ENCODE data around the gene LIN7B.

The LIN7B gene

GRCh38 chr19:49149652-49150105 is 35.5 kb downstream of the LIN7B start:
- Histone ChIP-seq H3K4me1 (peaks cover 23% of the 10 kb centered on the region), H3K36me3 (replicated peaks) (no peaks in the 10 kb centered on the region), H3K9me3 (no peaks in the 10 kb centered on the region), H3K27me3 (ENCODE audit: low read depth) (no peaks in the 10 kb centered on the region), H3K4me3 (peak overlapping the region; percentile 70)
- in situ Hi-C loops (cut with MboI; ENCODE audit: low sequenced_read_pairs) = no loop called here
- DNase-seq (ENCODE audit: low spot score in 2 of 2) = peak; percentile 52 to 89

- in situ Hi-C loops (cut with MboI; ENCODE audit: low sequenced_read_pairs) = no loop called here
- peak; percentile 85 to 96 for DNase-seq (ENCODE audit: low spot score in 2 of 2)
Observed at GRCh38 chr19:49150106-49150943, 36.2 kb downstream of the LIN7B start.

GRCh38 chr19:49150944-49151243 is 36.7 kb downstream of the LIN7B start:
- DNase-seq (ENCODE audit: low spot score in 2 of 2) = no peak
- Histone ChIP-seq H3K9me3 (no peaks in the 10 kb centered on the region), H3K27me3 (ENCODE audit: low read depth) (no peaks in the 10 kb centered on the region), H3K4me1 (peaks cover 19% of the 10 kb centered on the region), H3K4me3 (peak overlapping the region; percentile 70), H3K36me3 (replicated peaks) (no peaks in the 10 kb centered on the region)
- in situ Hi-C loops (cut with MboI; ENCODE audit: low sequenced_read_pairs) = no loop called here

More at GRCh38 chr19:49150106-49150943, 36.2 kb downstream of the LIN7B start:
- Histone ChIP-seq H3K27me3 (ENCODE audit: low read depth) (no peaks in the 10 kb centered on the region), H3K4me3 (peak overlapping the region; percentile 70), H3K9me3 (no peaks in the 10 kb centered on the region), H3K36me3 (replicated peaks) (no peaks in the 10 kb centered on the region), H3K4me1 (peaks cover 23% of the 10 kb centered on the region)

DNA sequence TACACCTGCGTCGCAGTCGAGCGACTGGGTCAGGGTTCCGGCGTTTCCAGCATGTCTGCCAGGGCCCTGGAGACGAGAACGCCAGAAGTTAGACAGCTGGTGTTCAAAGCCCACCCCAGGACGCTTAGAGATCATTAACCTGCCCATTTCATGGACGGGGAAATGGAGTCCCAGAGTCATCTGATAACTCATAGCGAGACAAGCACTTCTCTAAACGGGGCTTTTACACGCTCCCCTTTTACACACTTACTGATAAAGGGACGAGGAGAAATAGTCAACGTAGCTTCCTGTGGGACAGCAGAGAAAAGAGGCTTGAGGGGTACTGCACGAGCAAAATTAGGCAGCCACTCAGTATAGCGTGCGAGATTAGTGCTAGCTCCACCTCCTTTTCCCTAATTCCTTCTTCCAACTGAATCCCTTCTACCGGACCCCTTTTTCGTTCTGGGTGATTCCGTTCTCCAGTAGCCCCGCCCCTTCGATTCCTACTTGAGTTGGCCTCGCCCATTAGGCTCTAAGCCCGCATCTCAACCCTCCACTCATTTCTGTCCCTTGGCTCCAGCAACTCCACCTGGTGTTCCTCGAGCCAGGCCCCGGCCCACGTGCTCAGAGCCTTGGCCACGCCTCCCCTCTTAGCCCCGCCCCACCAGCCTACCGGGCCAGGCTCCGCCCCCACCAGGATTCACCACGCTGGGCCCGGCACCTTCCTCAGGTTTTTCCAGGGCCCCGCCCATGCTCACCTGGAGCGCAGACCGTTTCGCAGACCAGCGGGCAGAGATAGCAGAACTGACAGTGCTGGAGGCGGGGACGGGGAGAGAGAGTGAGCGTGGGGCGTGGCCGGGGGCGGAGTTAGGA is 37.3 kb downstream of the LIN7B start:
- in situ Hi-C loops (cut with MboI; ENCODE audit: low sequenced_read_pairs) = no loop called here
- Histone ChIP-seq H3K4me3 (peak overlapping the region; percentile 70), H3K36me3 (replicated peaks) (no peaks in the 10 kb centered on the region), H3K9me3 (no peaks in the 10 kb centered on the region), H3K27me3 (ENCODE audit: low read depth) (no peaks in the 10 kb centered on the region), H3K4me1 (peaks cover 15% of the 10 kb centered on the region)
- DNase-seq (ENCODE audit: low spot score in 2 of 2) = peak; percentile 84 to 95

GRCh38 chr19:49152119-49152550 is 38.0 kb downstream of the LIN7B start:
- no peak for DNase-seq (ENCODE audit: low spot score in 2 of 2)
- no peaks in the 10 kb centered on the region for H3K27me3 ChIP-seq (ENCODE audit: low read depth)
- no peak overlapping the region; the same call in 1 of the 2 replicates for H3K4me3 ChIP-seq
- H3K36me3 ChIP-seq (replicated peaks) = no peaks in the 10 kb centered on the region
- in situ Hi-C loops (cut with MboI; ENCODE audit: low sequenced_read_pairs) = no loop called here
- no peaks in the 10 kb centered on the region for H3K9me3 ChIP-seq
- peaks cover 14% of the 10 kb centered on the region for H3K4me1 ChIP-seq

DNA sequence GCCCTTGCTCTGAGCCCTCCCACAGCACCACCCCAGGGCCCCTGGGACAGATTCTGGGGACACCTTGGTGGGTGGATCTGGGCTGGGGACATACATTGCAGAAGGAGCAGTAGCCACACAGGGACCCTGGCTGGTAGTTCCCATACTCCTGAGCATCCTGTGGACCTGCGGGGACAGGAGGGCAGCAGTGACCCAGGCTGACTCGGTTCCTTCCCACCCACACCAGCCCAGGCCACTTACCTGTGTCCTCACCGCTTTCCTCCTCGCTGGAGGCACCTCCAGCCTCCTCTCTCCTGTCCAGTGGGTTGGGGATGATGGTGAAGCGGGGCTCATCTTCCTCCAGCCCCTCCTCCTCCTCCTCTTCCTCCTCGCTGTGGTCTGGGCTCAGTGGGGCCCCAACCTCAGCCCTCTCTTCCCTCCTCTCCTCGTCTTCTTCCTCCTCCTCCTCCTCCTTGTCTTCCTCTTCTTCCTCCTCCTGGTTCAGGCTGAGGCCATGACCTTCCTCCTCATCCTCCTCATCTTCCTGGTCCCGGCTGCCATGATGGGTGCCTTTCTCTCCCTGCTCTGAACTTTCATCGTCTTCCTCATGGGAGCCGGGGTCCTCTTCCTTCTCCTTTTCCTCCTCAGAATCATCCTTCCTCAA is 39.1 kb downstream of the LIN7B start:
- peaks cover 15% of the 10 kb centered on the region for H3K4me1 ChIP-seq
- H3K4me3 ChIP-seq = no peak overlapping the region
- H3K27me3 ChIP-seq (ENCODE audit: low read depth) = no peaks in the 10 kb centered on the region
- no peaks in the 10 kb centered on the region for H3K36me3 ChIP-seq (replicated peaks)
- DNase-seq (ENCODE audit: low spot score in 2 of 2) = no peak
- H3K9me3 ChIP-seq = no peaks in the 10 kb centered on the region
- in situ Hi-C loops (cut with MboI; ENCODE audit: low sequenced_read_pairs) = no loop called here

GRCh38 chr19:49154279-49154678 is 40.1 kb downstream of the LIN7B start:
- Histone ChIP-seq H3K36me3 (replicated peaks) (no peaks in the 10 kb centered on the region), H3K9me3 (no peaks in the 10 kb centered on the region), H3K27me3 (ENCODE audit: low read depth) (no peaks in the 10 kb centered on the region), H3K4me1 (peaks cover 11% of the 10 kb centered on the region), H3K4me3 (no peak overlapping the region)
- DNase-seq (ENCODE audit: low spot score in 2 of 2) = no peak
- in situ Hi-C loops (cut with MboI; ENCODE audit: low sequenced_read_pairs) = no loop called here

DNA sequence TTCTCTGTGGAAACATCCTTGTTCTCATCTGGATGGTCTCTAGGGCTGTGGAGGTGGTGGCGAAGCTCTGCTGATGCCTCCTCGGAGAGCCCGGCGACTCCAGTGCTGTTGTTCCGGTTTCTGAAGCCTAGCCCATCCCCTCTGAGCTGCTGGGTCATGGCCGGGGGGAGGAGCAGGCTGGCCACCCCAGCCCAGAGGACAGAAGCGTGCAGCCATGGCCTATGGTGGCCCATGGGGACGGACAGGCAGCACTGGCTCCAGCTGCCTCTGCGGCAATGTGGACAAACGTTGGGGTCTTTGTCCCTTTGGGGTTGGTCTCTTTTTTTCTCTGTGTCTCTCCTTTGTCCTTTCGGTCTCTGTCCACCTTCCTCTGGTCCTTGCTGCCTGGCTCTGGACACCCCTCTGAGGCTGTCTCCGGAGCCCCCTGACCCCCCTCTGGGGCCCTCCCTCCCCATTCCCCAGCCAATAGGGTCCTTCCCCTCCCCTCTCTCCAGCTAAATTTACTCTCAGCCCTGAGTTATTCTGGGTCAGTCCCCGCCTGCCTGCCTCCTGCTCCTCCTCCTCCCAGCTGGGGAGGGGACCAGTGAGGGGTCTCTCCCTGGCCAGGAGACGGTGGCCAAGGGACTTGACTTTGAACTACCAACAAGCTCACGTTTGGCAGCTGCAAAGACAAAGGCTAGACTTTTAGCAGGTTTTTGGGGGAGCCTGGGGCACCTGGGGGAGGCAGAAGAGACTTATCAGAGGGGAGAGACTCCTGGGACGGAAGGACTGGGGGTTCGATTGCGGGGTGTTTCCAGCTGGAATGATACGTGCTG is 41.0 kb downstream of the LIN7B start, which contains the start of gene HRC:
HRC (minus strand) TSS at position 392 of the 815 bp plus-strand sequence; CDS start at position 233, 159 bp downstream.
- no peak for DNase-seq (ENCODE audit: low spot score in 2 of 2)
- in situ Hi-C loops (cut with MboI; ENCODE audit: low sequenced_read_pairs) = no loop called here
- Histone ChIP-seq H3K36me3 (replicated peaks) (no peaks in the 10 kb centered on the region), H3K9me3 (no peaks in the 10 kb centered on the region), H3K4me1 (peaks cover 11% of the 10 kb centered on the region), H3K4me3 (no peak within 1 kb of the TSS), H3K27me3 (ENCODE audit: low read depth) (no peaks in the 10 kb centered on the region)

DNA sequence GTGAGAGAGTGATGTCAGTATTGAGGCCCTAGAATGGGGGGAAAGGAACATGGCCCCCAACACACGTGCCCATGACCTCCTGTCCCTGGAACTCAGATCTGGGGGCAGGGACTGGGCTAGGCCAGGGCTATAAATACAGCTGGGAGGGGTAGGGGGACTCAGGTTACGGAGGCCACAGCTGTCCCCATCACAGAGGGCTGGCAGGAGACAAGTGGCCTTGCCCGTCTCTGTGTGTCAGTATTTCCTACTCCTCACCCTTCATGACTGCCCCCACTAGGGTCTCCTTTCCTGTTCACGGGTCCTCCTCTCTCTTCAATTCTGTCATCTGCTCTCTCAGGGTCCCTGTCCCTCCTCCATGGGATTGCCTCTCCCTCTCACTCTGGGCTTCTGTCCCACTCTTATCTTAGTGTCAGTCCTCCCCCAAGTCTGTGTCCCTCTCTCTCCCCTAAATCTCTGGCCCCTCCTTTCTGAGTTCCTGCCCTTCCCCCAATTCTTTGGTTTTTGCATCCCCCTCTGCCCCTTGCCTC is 41.7 kb downstream of the LIN7B start:
- peaks cover 11% of the 10 kb centered on the region for H3K4me1 ChIP-seq
- H3K4me3 ChIP-seq = no peak overlapping the region
- in situ Hi-C loops (cut with MboI; ENCODE audit: low sequenced_read_pairs) = no loop called here
- no peaks in the 10 kb centered on the region for H3K36me3 ChIP-seq (replicated peaks)
- H3K27me3 ChIP-seq (ENCODE audit: low read depth) = no peaks in the 10 kb centered on the region
- no peaks in the 10 kb centered on the region for H3K9me3 ChIP-seq
- no peak for DNase-seq (ENCODE audit: low spot score in 2 of 2)

- in situ Hi-C loops (cut with MboI; ENCODE audit: low sequenced_read_pairs) = no loop called here
- H3K4me1 ChIP-seq = peaks cover 5% of the 10 kb centered on the region
- H3K9me3 ChIP-seq = no peaks in the 10 kb centered on the region
- H3K36me3 ChIP-seq (replicated peaks) = no peaks in the 10 kb centered on the region
- peak within 1 kb of the TSS; percentile 55 for H3K4me3 ChIP-seq
- H3K27me3 ChIP-seq (ENCODE audit: low read depth) = no peaks in the 10 kb centered on the region
- DNase-seq (ENCODE audit: low spot score in 2 of 2) = peak; percentile 82 to 97
Observed at GRCh38 chr19:49157445-49158224, 43.5 kb downstream of the LIN7B start, which contains the start of gene TRPM4. Gene TRPM4, plus strand, starts transcription at chr19:49157792. Its CDS starts 75 bp downstream, at chr19:49157867.

GRCh38 chr19:49160450-49161189 is 46.5 kb downstream of the LIN7B start:
- H3K36me3 ChIP-seq (replicated peaks) = no peaks in the 10 kb centered on the region
- H3K4me1 ChIP-seq = peaks cover 5% of the 10 kb centered on the region
- H3K9me3 ChIP-seq = no peaks in the 10 kb centered on the region
- in situ Hi-C loops (cut with MboI; ENCODE audit: low sequenced_read_pairs) = no loop called here
- DNase-seq (ENCODE audit: low spot score in 2 of 2) = no peak
- no peak overlapping the region for H3K4me3 ChIP-seq
- no peaks in the 10 kb centered on the region for H3K27me3 ChIP-seq (ENCODE audit: low read depth)

- peaks cover 5% of the 10 kb centered on the region for H3K4me1 ChIP-seq
- H3K27me3 ChIP-seq (ENCODE audit: low read depth) = no peaks in the 10 kb centered on the region
- no peak overlapping the region for H3K4me3 ChIP-seq
- DNase-seq (ENCODE audit: low spot score in 2 of 2) = no peak
- in situ Hi-C loops (cut with MboI; ENCODE audit: low sequenced_read_pairs) = no loop called here
- no peaks in the 10 kb centered on the region for H3K36me3 ChIP-seq (replicated peaks)
- no peaks in the 10 kb centered on the region for H3K9me3 ChIP-seq
Observed at GRCh38 chr19:49161987-49162386, 47.8 kb downstream of the LIN7B start.

Measured in HAP-1 (cell line).